Measurements from ENCODE around the gene TDRD1. TPM values are rescaled to one million over a fixed set of nuclear protein-coding genes. Genes with fewer than 3 reads are reported as not detected.

Gene TDRD1
- total RNA-seq, 1 experiment from 2014 or later = not detected

DNA sequence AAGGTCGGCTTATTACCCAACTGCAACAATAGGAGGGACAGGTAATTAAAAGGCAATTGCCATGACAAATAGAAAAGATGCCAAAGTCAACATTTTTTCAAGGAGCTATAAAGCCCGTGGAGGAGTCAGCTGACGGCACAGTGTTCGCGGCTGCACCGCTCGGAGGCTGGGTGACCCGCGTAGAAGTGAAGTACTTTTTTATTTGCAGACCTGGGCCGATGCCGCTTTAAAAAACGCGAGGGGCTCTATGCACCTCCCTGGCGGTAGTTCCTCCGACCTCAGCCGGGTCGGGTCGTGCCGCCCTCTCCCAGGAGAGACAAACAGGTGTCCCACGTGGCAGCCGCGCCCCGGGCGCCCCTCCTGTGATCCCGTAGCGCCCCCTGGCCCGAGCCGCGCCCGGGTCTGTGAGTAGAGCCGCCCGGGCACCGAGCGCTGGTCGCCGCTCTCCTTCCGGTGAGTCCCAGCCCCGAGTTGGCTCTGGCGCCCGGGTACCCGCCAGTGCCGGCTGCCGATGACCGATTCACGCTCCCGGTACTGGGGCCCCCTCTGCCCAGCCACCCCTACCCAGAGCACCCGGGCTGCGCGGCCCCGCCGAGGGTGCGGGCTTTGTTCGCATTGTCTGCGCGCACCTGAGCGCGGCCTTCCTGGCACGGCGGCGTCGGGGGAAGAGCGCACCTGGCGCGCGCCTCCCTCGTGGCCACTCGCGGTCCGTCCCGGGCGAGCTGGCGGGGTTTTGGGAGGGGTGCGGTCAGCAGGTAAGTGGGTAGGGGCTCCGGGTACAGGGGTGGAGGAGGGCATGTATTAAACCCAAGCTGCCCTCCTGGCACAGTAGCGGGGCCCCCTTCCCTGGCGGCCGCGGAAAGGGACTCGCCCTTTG is 60.2 kb downstream of the TDRD1 start, which contains the start of gene VWA2:
TSS of gene VWA2 (plus strand) at position 138 of the 877 bp plus-strand sequence. CDS start 9,460 bp downstream, outside the sequence.
- no TSS peak for BruUV-seq (replicated peaks)
- no peak for DNase-seq (ENCODE audit: low spot score)
- intact Hi-C loops (cut with micrococcal nuclease; ENCODE audit: unreplicated experiment) = no loop called here
- H3K4me3 ChIP-seq (ENCODE audit: low read depth, low read length, poor library complexity, severe bottlenecking) = peak within 1 kb of the TSS; percentile 22
- H3K36me3 ChIP-seq (ENCODE audit: insufficient read depth, low read length, poor library complexity, severe bottlenecking) = no peaks in the 10 kb centered on the region
- H3K4me1 ChIP-seq (ENCODE audit: insufficient read depth, low read length, poor library complexity, severe bottlenecking) = no peaks in the 10 kb centered on the region
- H3K27ac ChIP-seq (ENCODE audit: low read depth, low read length, poor library complexity, severe bottlenecking) = no peak within 1 kb of the TSS
- H3K9me3 ChIP-seq (ENCODE audit: low read depth, low read length, poor library complexity, severe bottlenecking) = no peaks in the 10 kb centered on the region
- TF ChIP-seq, protein P1, sequence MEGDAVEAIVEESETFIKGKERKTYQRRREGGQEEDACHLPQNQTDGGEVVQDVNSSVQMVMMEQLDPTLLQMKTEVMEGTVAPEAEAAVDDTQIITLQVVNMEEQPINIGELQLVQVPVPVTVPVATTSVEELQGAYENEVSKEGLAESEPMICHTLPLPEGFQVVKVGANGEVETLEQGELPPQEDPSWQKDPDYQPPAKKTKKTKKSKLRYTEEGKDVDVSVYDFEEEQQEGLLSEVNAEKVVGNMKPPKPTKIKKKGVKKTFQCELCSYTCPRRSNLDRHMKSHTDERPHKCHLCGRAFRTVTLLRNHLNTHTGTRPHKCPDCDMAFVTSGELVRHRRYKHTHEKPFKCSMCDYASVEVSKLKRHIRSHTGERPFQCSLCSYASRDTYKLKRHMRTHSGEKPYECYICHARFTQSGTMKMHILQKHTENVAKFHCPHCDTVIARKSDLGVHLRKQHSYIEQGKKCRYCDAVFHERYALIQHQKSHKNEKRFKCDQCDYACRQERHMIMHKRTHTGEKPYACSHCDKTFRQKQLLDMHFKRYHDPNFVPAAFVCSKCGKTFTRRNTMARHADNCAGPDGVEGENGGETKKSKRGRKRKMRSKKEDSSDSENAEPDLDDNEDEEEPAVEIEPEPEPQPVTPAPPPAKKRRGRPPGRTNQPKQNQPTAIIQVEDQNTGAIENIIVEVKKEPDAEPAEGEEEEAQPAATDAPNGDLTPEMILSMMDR (conservative IDR thresholded peaks at IDR 0.05; ENCODE audit: low read depth, low read length) = peak; percentile 27
- peak; percentile 99 for TF ChIP-seq EZH2 (IDR thresholded peaks at IDR 0.05; ENCODE audit: borderline replicate concordance, low read depth, low read length, poor library complexity, severe bottlenecking)
- POLR2A ChIA-PET (ENCODE audit: low non-redundant PET) = no interaction called here
- CTCF ChIA-PET = no interaction called here
- H3K27me3 ChIP-seq (replicated peaks; ENCODE audit: insufficient read depth, low read depth, low read length, poor library complexity) = peaks cover 94% of the 10 kb centered on the region

DNA sequence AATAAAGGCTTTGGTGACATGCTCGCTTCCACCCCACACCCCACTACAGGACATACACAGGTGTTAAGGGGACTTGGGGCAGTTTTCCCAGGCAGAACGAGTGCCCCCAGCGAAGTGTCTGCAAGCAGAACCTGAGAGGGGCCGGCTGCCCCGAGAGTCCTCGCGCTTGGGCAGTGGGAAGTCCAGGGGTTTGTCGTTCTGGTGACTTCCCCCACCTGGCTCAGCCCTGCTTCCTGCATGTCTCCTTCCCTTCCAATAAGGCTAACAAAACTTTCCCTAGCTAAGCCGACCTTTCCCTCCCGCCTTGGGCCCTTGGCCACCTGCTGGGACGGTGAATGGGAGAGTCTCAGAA is 60.8 kb downstream of the TDRD1 start:
- no peak for DNase-seq (ENCODE audit: low spot score)
- CTCF ChIA-PET = no interaction called here
- intact Hi-C loops (cut with micrococcal nuclease; ENCODE audit: unreplicated experiment) = no loop called here

DNA sequence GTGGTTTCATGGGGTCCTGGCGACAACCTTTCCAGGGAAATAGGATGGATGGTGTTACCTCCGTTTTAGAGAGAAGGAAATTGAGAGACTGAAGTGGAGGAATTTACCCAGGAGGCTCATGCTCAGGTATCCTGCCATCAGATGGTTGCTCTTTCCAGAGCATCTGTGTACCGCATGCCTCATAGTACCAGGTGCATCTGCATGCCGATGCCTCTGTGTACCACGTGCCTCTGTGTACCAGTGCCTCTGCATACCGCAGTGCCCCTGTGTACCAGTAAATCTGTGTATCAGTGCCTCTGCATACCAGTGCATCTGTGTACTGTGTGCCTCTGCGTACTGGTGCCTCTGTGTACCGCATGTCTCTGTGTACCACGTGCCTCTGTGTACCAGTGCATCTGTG is 63.1 kb downstream of the TDRD1 start:
- TF ChIP-seq, protein P1 (conservative IDR thresholded peaks at IDR 0.05; ENCODE audit: low read depth, low read length) = no peak
- TF ChIP-seq EZH2 (IDR thresholded peaks at IDR 0.05; ENCODE audit: borderline replicate concordance, low read depth, low read length, poor library complexity, severe bottlenecking) = no peak
- Histone ChIP-seq H3K4me3 (ENCODE audit: low read depth, low read length, poor library complexity, severe bottlenecking) (no peak overlapping the region), H3K27ac (ENCODE audit: low read depth, low read length, poor library complexity, severe bottlenecking) (no peak overlapping the region), H3K4me1 (ENCODE audit: insufficient read depth, low read length, poor library complexity, severe bottlenecking) (no peaks in the 10 kb centered on the region), H3K27me3 (replicated peaks; ENCODE audit: insufficient read depth, low read depth, low read length, poor library complexity) (peaks cover 85% of the 10 kb centered on the region), H3K9me3 (ENCODE audit: low read depth, low read length, poor library complexity, severe bottlenecking) (no peaks in the 10 kb centered on the region), H3K36me3 (ENCODE audit: insufficient read depth, low read length, poor library complexity, severe bottlenecking) (no peaks in the 10 kb centered on the region)
- no peak for DNase-seq (ENCODE audit: low spot score)
- intact Hi-C loops (cut with micrococcal nuclease; ENCODE audit: unreplicated experiment) = no loop called here
- no TSS peak for BruUV-seq (replicated peaks)
- ChIA-PET CTCF (no interaction called here), POLR2A (ENCODE audit: low non-redundant PET) (interaction anchor here (0.6 kb wide), 1 partner anchor 75 kb away, joined by 10 read pairs; no protein-coding TSS in a partner anchor)

More for the DNA sequence above, 60.8 kb downstream of the TDRD1 start:
- no peaks in the 10 kb centered on the region for H3K9me3 ChIP-seq (ENCODE audit: low read depth, low read length, poor library complexity, severe bottlenecking)
- H3K27ac ChIP-seq (ENCODE audit: low read depth, low read length, poor library complexity, severe bottlenecking) = no peak overlapping the region
- H3K4me3 ChIP-seq (ENCODE audit: low read depth, low read length, poor library complexity, severe bottlenecking) = no peak overlapping the region
- POLR2A ChIA-PET (ENCODE audit: low non-redundant PET) = no interaction called here
- no TSS peak for BruUV-seq (replicated peaks)
- no peaks in the 10 kb centered on the region for H3K36me3 ChIP-seq (ENCODE audit: insufficient read depth, low read length, poor library complexity, severe bottlenecking)
- no peak for TF ChIP-seq EZH2 (IDR thresholded peaks at IDR 0.05; ENCODE audit: borderline replicate concordance, low read depth, low read length, poor library complexity, severe bottlenecking)
- TF ChIP-seq, protein P1 (conservative IDR thresholded peaks at IDR 0.05; ENCODE audit: low read depth, low read length) = no peak
- H3K27me3 ChIP-seq (replicated peaks; ENCODE audit: insufficient read depth, low read depth, low read length, poor library complexity) = peaks cover 94% of the 10 kb centered on the region
- no peaks in the 10 kb centered on the region for H3K4me1 ChIP-seq (ENCODE audit: insufficient read depth, low read length, poor library complexity, severe bottlenecking)
